ENCODE results near the gene NEURL4. TPM values are rescaled to one million over a fixed set of nuclear protein-coding genes. Genes with fewer than 3 reads are reported as not detected.
A peak's percentile ranks its signal among the peaks of the same experiment; 100 is the strongest.
"Not testable (repeated sequence)": the region's sequence is repeated elsewhere in the genome, so short reads cannot be mapped to it uniquely, and the experiment has no call there.

The NEURL4 gene
- total RNA-seq (2014; rRNA removed; shearing (Covaris generic); ENCODE audit: low replicate concordance), result 11.1 and 21.2 TPM in 2 replicates

- Histone ChIP-seq H3K9me3 (ENCODE audit: low read length) (no peaks in the 10 kb centered on the region), H3K9ac (ENCODE audit: low read length) (peak within 1 kb of the TSS; percentile 94), H2AFZ (ENCODE audit: low read length) (peak within 1 kb of the TSS; percentile 78), H3K4me1 (ENCODE audit: low read length) (peaks cover 23% of the 10 kb centered on the region), H4K20me1 (ENCODE audit: insufficient read depth, low read depth, low read length) (no peaks in the 10 kb centered on the region), H3K4me2 (ENCODE audit: low read depth, low read length, poor library complexity, severe bottlenecking) (peak within 1 kb of the TSS; percentile 99), H3K27me3 (ENCODE audit: low read length) (no peaks in the 10 kb centered on the region), H3K27ac (ENCODE audit: low read length) (peak within 1 kb of the TSS; percentile 75), H3K79me2 (ENCODE audit: low read length) (peaks cover 24% of the 10 kb centered on the region), H3K36me3 (ENCODE audit: insufficient read depth, low read length) (no peaks in the 10 kb centered on the region; the same call in 1 of the 2 replicates), H3K4me3 (ENCODE audit: low read length) (peak within 1 kb of the TSS; percentile 99), H3K9me2 (replicated peaks; ENCODE audit: insufficient read depth, low read length) (no peaks in the 10 kb centered on the region)
- no peak for DNase-seq
Observed at GRCh38 chr17:7328840-7329373, at the start of gene NEURL4. Gene NEURL4, minus strand, starts transcription at chr17:7329335. Its CDS starts 23 bp downstream, at chr17:7329312.

- Histone ChIP-seq H3K9me2 (replicated peaks; ENCODE audit: insufficient read depth, low read length) (no peaks in the 10 kb centered on the region), H3K9ac (ENCODE audit: low read length) (no peak overlapping the region), H3K4me1 (ENCODE audit: low read length) (no peaks in the 10 kb centered on the region), H2AFZ (ENCODE audit: low read length) (no peak overlapping the region), H3K27me3 (ENCODE audit: low read length) (no peaks in the 10 kb centered on the region), H3K79me2 (ENCODE audit: low read length) (no peaks in the 10 kb centered on the region), H3K4me3 (ENCODE audit: low read length) (no peak overlapping the region), H3K4me2 (ENCODE audit: low read depth, low read length, poor library complexity, severe bottlenecking) (no peak overlapping the region), H3K27ac (ENCODE audit: low read length) (no peak overlapping the region), H3K9me3 (ENCODE audit: low read length) (0 out of 2 replicates have a peak, but pooled peaks cover 2% of the 10 kb centered on the region), H4K20me1 (ENCODE audit: insufficient read depth, low read depth, low read length) (no peaks in the 10 kb centered on the region), H3K36me3 (ENCODE audit: insufficient read depth, low read length) (no peaks in the 10 kb centered on the region)
- no peak for DNase-seq
Observed at GRCh38 chr17:7374353-7374752, 45.2 kb upstream of the NEURL4 start.

- H3K27ac ChIP-seq (ENCODE audit: low read length), result no peak overlapping the region
- H3K9me2 ChIP-seq (replicated peaks; ENCODE audit: insufficient read depth, low read length), result no peaks in the 10 kb centered on the region
- no peak overlapping the region for H2AFZ ChIP-seq (ENCODE audit: low read length)
- no peaks in the 10 kb centered on the region for H3K27me3 ChIP-seq (ENCODE audit: low read length)
- no peaks in the 10 kb centered on the region for H3K4me1 ChIP-seq (ENCODE audit: low read length)
- no peaks in the 10 kb centered on the region for H3K9me3 ChIP-seq (ENCODE audit: low read length)
- H3K79me2 ChIP-seq (ENCODE audit: low read length), result no peaks in the 10 kb centered on the region
- H3K4me3 ChIP-seq (ENCODE audit: low read length), result no peak overlapping the region
- H3K4me2 ChIP-seq (ENCODE audit: low read depth, low read length, poor library complexity, severe bottlenecking), result no peak overlapping the region
- DNase-seq, result no peak
- H4K20me1 ChIP-seq (ENCODE audit: insufficient read depth, low read depth, low read length), result no peaks in the 10 kb centered on the region
- H3K9ac ChIP-seq (ENCODE audit: low read length), result no peak overlapping the region
- H3K36me3 ChIP-seq (ENCODE audit: insufficient read depth, low read length), result no peaks in the 10 kb centered on the region
Observed at GRCh38 chr17:7370853-7371252, 41.7 kb upstream of the NEURL4 start.

- DNase-seq, result no peak
- Histone ChIP-seq H3K27ac (ENCODE audit: low read length) (no peak overlapping the region), H3K4me3 (ENCODE audit: low read length) (no peak overlapping the region), H3K27me3 (ENCODE audit: low read length) (no peaks in the 10 kb centered on the region), H3K4me2 (ENCODE audit: low read depth, low read length, poor library complexity, severe bottlenecking) (no peak overlapping the region), H4K20me1 (ENCODE audit: insufficient read depth, low read depth, low read length) (no peaks in the 10 kb centered on the region), H3K9ac (ENCODE audit: low read length) (no peak overlapping the region), H2AFZ (ENCODE audit: low read length) (no peak overlapping the region), H3K4me1 (ENCODE audit: low read length) (no peaks in the 10 kb centered on the region), H3K36me3 (ENCODE audit: insufficient read depth, low read length) (no peaks in the 10 kb centered on the region), H3K79me2 (ENCODE audit: low read length) (no peaks in the 10 kb centered on the region), H3K9me2 (replicated peaks; ENCODE audit: insufficient read depth, low read length) (no peaks in the 10 kb centered on the region), H3K9me3 (ENCODE audit: low read length) (no peaks in the 10 kb centered on the region)
Observed at GRCh38 chr17:7369825-7370224, 40.7 kb upstream of the NEURL4 start.

- H3K36me3 ChIP-seq (ENCODE audit: insufficient read depth, low read length); H3K27me3 ChIP-seq (ENCODE audit: low read length); H3K9ac ChIP-seq (ENCODE audit: low read length); H3K4me1 ChIP-seq (ENCODE audit: low read length); H3K4me2 ChIP-seq (ENCODE audit: low read depth, low read length, poor library complexity, severe bottlenecking); H2AFZ ChIP-seq (ENCODE audit: low read length); H3K79me2 ChIP-seq (ENCODE audit: low read length); H3K9me2 ChIP-seq (replicated peaks; ENCODE audit: insufficient read depth, low read length); DNase-seq; H3K27ac ChIP-seq (ENCODE audit: low read length); H3K9me3 ChIP-seq (ENCODE audit: low read length); H4K20me1 ChIP-seq (ENCODE audit: insufficient read depth, low read depth, low read length); H3K4me3 ChIP-seq (ENCODE audit: low read length): not testable (repeated sequence)
Observed at GRCh38 chr17:7368599-7368994, 39.5 kb upstream of the NEURL4 start.

GRCh38 chr17:7367918-7368598 lies 38.9 kb upstream of the NEURL4 start:
- Histone ChIP-seq H4K20me1 (ENCODE audit: insufficient read depth, low read depth, low read length) (no peaks in the 10 kb centered on the region), H3K27ac (ENCODE audit: low read length) (no peak overlapping the region), H3K36me3 (ENCODE audit: insufficient read depth, low read length) (no peaks in the 10 kb centered on the region), H3K79me2 (ENCODE audit: low read length) (no peaks in the 10 kb centered on the region), H3K9me3 (ENCODE audit: low read length) (no peaks in the 10 kb centered on the region), H3K4me2 (ENCODE audit: low read depth, low read length, poor library complexity, severe bottlenecking) (no peak overlapping the region), H3K4me1 (ENCODE audit: low read length) (no peaks in the 10 kb centered on the region), H3K9me2 (replicated peaks; ENCODE audit: insufficient read depth, low read length) (no peaks in the 10 kb centered on the region), H2AFZ (ENCODE audit: low read length) (no peak overlapping the region), H3K9ac (ENCODE audit: low read length) (no peak overlapping the region), H3K4me3 (ENCODE audit: low read length) (no peak overlapping the region), H3K27me3 (ENCODE audit: low read length) (no peaks in the 10 kb centered on the region)
- DNase-seq, result no peak

- H3K9me2 ChIP-seq (replicated peaks; ENCODE audit: insufficient read depth, low read length), result no peaks in the 10 kb centered on the region
- H3K27me3 ChIP-seq (ENCODE audit: low read length), result no peaks in the 10 kb centered on the region
- no peaks in the 10 kb centered on the region for H3K79me2 ChIP-seq (ENCODE audit: low read length)
- H3K36me3 ChIP-seq (ENCODE audit: insufficient read depth, low read length), result no peaks in the 10 kb centered on the region
- no peaks in the 10 kb centered on the region for H3K9me3 ChIP-seq (ENCODE audit: low read length)
- no peak for DNase-seq
- H2AFZ ChIP-seq (ENCODE audit: low read length), result no peak overlapping the region
- H3K4me3 ChIP-seq (ENCODE audit: low read length), result no peak overlapping the region
- no peaks in the 10 kb centered on the region for H3K4me1 ChIP-seq (ENCODE audit: low read length)
- H3K9ac ChIP-seq (ENCODE audit: low read length), result no peak overlapping the region
- no peak overlapping the region for H3K27ac ChIP-seq (ENCODE audit: low read length)
- H3K4me2 ChIP-seq (ENCODE audit: low read depth, low read length, poor library complexity, severe bottlenecking), result no peak overlapping the region
- no peaks in the 10 kb centered on the region for H4K20me1 ChIP-seq (ENCODE audit: insufficient read depth, low read depth, low read length)
Observed at GRCh38 chr17:7367083-7367482, 37.9 kb upstream of the NEURL4 start.

- H3K79me2 ChIP-seq (ENCODE audit: low read length); DNase-seq; H3K9ac ChIP-seq (ENCODE audit: low read length); H2AFZ ChIP-seq (ENCODE audit: low read length); H3K4me3 ChIP-seq (ENCODE audit: low read length); H3K36me3 ChIP-seq (ENCODE audit: insufficient read depth, low read length); H3K9me3 ChIP-seq (ENCODE audit: low read length); H3K27me3 ChIP-seq (ENCODE audit: low read length); H4K20me1 ChIP-seq (ENCODE audit: insufficient read depth, low read depth, low read length); H3K4me1 ChIP-seq (ENCODE audit: low read length); H3K4me2 ChIP-seq (ENCODE audit: low read depth, low read length, poor library complexity, severe bottlenecking); H3K27ac ChIP-seq (ENCODE audit: low read length); H3K9me2 ChIP-seq (replicated peaks; ENCODE audit: insufficient read depth, low read length): not testable (repeated sequence)
Observed at GRCh38 chr17:7365963-7366362, 36.8 kb upstream of the NEURL4 start.

Data from Karpas-422 (cell line).